ENCODE data around the gene OR8D4.

GRCh38 chr11:123905826-123906225, 3.9 kb downstream of the OR8D4 start:
- TF ChIP-seq SMC3 (conservative IDR thresholded peaks at IDR 0.05; ENCODE audit: poor library complexity) (no peak), POLR2AphosphoS5 (IDR thresholded peaks at IDR 0.05) (no peak), CTCF (IDR thresholded peaks at IDR 0.05; ENCODE audit: poor library complexity, severe bottlenecking) (no peak)

Measured in neural cell (in vitro differentiated cells).